ENCODE measurements around the gene STOM.
"Not testable (repeated sequence)": the region's sequence is repeated elsewhere in the genome, so short reads cannot be mapped to it uniquely, and the experiment has no call there.

STOM gene

DNA sequence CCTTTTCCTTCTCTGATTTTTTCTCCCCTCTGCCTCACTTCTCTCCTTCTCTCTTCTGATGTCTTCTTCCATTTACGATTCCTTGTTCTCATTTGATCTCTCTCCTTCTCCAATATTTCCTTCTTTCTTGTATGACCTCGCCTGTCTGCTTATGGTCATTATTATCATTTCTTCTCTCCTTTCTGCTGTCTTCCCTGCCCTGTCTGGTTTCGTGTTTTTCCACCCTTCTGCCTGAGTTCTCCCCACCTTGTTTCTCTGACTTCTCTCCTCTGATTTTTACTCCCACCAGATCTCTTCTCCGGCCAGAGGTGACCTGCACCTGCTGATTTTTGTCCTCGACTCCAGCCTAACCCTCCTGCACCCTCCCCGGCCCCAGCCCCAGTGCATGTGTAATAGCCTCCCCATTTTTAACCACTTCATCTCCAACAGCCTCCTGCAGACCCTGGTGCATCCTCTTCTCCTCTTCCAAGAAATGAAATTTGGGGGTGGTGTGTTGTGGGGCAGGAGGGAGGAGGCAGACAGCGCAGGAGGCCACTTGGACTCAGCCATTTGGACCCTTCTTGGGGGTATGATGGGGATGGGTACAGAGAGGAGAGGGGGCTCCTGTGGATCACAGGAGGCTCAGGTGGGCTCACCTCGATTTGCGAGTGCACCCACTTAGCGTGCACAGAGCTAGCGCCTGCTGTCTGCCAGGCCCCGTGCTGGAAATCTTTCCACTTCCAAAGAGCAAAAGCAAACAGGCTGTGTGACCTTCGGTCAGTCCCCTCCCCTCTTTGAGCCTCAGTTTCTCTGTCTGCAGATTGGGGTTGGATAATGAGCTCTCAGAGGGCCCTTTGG, 69.5 kb downstream of the STOM start:
- no peak for DNase-seq (ENCODE audit: low read depth)

DNA sequence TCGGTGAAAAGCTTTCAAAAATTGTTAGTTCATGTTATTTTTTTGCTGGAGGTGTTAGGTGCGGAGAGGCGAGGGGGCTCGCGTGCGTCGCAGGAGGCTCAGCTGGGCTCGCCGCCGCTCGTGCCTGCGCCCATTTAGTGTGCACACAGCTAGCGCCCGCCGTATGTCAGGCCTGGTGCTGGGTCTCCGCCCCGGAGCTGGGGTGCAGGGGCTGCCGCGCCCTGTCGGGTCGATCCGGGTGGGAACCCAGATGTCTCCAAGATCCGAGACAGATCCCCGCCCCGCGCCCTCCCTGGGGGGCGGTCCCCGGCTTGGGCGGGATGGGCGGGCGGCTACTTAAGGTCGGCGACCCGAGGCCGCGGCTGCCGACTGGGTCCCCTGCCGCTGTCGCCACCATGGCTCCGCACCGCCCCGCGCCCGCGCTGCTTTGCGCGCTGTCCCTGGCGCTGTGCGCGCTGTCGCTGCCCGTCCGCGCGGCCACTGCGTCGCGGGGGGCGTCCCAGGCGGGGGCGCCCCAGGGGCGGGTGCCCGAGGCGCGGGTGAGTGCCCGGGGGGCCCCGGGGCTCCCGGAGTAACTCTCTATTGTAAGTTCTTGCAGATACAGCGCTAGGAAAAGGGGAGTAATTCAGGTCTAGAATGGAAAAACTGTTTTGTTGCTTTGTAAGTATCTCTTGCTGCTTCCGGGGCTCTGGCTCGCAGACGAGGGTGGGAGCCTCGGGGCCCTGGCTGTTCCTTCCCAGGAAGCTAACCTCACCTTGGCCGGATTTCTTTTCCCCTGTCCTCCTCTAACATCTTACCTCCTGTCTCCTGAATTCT, 70.4 kb downstream of the STOM start:
- DNase-seq (ENCODE audit: low read depth) = peak; percentile 41

DNA sequence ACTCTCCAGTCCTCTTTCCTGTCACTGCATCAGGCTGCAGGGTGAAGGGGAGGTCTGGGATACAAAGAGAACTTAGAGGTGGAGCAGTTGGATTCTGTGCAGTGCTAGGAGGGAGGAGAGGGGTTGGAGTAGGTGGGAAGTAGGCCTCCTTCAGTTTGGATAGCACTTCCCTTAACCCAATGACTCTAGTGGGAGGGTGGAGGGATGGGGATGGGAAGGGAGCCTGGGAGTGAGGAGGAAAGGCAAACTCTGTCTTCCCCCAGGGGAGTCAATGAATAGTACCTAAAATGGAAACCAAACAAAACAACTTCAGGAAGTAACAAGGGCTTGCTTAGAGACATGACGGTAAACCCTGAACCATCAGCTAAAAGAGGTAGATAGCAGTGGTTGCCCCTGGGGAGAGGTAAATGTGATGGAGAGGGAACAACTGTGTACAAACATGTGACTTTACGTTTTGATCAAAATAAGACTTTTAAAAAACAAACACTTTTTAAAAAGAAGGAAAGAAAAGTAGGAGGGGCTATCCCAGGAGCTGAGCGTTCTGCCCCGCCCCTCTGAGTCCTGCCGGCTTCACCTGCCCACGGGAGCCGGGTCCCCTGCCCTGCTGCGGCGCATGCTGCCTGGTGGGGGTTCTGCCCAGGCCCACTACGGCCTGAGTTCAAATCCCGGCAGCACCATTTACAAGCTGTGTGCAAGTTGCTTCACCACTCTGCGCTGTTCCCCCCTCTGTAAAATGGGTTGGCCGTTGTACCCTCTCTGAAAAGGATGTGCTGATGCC, 71.2 kb downstream of the STOM start:
- DNase-seq (ENCODE audit: low read depth) = no peak

DNA sequence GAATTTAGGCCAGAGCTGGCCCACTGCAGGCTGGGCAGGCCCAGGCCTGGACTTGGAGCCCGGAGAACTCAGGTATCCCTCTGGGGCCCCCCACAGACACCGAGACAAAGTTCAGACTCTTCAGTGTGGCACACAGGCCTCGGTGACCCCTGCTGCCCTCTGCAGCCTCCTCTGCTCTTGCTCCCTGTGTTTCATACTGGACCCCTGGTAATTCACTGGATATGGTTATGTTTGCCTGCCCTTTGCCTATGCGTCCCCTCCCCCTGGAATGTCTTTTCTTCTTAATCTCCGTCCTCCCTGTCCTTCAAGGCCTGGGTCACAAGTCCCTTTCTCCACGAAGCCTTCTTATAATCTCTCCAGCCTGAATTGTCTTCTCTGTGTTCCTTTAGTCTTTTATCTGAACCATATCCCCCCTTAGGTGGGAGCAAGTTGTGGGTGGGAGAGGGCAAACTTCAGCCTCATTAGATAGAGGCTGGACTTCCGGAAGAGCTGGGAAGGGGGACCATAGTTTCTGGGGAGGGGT, 72.0 kb downstream of the STOM start:
- no peak for DNase-seq (ENCODE audit: low read depth)

DNA sequence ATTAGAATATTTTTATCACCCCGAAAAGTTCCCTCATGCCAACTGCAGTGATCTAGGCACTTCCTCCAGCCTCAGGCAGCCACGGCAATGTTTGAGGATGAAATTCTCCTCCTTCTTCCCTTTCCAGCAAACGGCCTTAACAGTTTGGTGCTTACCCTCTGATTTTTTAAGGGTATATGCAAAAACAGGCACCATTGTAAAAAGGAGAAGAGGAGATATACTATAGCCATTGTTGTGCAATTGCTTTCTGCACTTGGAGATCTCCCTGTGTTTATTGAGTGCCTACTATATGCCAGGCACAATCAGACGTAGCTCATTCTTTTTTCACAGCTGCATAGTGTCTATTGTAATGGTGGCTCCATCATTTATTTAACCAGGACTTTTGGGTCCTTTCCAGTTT, 72.7 kb downstream of the STOM start:
- no peak for DNase-seq (ENCODE audit: low read depth)

DNA sequence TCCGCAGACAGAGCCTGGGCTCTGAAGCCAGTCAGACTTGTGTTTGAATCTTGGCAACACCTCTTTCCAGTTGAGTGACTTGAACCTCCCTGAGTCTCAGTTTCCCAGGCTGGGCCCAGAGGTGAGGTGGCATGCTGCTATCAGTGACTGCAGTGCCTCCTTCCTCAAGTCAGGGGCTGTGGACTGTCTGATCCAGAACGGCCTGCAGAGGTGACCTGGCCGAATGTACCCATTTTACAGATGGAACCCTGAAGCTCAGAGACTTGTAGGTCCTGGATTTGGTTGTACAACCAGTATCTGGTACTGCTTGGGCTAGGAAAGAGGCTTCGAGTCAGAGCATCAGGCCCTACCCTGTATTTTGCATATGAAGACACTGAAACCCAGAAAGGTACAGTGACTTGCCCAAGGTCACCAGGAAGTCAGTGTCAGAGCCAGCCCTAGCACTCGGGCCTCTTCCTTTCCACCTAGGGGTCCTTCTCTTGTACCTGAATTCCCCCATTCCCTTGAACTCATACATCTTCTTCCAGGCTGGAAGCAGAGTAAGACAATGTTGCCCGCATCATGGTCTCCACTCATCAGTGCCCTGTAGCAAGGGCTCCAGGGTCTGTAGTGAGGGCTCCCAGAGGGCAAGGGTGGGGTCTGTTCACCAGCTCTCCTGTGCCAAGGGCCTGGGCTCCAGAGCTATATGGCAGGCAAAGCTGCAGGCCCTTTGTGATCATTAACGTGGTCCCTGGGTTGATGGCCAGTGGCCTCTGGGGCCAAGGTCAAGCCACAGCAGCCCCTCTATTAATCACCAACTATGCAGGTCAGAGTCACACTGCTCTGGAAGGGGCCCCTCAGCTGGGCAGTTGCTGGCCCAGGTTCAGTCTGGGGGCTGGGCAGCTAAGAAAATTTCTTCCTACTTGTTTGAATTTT, 73.6 kb downstream of the STOM start:
- DNase-seq (ENCODE audit: low read depth) = no peak

DNA sequence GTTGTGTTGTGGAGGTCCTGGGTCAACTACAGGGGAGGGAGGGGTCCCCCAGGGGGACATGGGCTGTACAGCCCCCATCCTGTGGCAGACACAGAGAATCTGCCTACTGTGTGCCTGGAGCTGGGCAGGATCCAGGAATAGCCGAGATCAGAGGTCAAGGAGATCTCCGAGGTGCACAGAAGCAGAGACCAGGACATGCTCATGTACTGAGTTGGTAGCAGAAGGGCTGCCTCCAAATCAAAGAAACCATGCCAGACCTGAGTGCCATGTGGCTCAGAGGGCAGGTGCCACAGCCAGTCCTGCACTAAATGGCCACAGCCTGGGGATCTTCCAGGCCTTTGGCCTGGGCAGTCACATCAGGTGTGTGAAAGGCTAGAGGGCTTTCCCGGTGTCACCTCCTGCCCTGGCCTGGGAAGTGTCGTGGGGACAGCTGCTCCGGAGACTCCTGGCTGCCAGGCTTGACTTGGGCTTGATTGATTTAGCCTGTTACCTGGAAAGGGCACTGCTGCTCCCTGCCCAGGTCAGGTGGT, 74.3 kb downstream of the STOM start:
- no peak for DNase-seq (ENCODE audit: low read depth)

DNA sequence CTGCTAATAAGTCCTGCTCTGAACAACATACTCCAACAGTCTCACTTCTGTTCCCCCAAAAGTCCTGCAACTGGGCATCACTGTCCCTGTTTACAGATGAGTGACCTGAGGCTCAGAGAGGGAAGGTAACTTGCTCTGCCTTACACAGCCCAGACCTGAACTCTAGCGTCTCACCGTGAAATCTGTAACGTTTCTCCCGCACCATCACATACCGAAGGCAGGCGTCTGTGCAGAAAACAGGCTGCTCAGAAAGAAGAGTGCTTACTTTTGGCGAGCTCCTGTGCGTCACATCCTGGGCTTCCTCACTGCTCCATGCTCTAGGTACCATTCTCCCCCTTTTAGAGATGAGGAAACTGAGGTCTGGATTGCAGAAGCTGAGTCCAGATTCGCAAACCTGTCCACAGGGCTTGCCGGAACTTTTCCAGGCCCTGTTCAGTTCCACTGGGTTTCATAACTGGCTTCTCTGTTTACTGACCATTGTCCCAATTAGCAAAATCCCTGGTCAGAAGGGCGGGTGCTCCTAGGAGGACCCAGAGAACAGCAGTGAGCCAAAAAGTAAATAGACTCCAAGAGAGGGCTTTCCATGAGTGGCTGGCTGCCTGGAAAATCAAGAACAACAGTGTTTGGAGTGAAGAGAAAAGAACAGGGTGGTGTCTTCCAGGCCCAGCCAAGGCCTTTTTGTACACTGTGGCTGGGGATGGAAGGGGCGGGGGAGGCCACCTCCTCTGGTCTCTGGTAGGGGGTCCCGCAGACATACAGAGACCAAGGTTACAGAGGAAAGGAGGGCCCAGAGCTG, 75.0 kb downstream of the STOM start:
- DNase-seq (ENCODE audit: low read depth) = no peak

DNA sequence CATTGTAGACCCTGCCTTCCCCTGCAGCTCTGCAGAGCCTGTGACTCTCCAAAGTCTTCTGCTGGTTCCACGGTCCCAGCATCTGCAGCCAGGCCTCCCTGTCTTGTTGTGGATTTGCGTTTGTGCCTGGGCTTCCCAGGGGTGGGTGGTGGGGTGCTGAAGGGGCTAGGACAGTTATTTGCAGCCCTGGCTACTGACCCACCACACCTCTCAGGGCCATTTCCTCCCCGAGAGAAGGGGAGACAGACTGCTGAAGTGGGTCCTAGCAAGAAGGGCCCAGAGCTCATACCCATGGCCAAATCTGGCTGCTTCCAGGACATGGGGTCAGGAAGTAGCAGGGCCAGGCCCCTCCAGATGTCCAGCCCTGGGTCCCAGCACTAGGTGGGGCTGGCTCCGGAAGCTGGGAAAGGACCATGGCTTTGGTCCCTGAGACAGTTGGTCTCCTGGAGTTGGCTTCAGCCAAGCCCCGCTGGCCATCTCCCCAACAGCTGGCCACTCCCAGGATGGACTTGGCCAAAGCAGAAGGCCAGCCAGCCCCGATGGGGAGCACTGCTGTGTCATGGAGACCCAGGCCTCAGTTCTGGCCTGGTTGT, 75.8 kb downstream of the STOM start:
- no peak for DNase-seq (ENCODE audit: low read depth)

DNA sequence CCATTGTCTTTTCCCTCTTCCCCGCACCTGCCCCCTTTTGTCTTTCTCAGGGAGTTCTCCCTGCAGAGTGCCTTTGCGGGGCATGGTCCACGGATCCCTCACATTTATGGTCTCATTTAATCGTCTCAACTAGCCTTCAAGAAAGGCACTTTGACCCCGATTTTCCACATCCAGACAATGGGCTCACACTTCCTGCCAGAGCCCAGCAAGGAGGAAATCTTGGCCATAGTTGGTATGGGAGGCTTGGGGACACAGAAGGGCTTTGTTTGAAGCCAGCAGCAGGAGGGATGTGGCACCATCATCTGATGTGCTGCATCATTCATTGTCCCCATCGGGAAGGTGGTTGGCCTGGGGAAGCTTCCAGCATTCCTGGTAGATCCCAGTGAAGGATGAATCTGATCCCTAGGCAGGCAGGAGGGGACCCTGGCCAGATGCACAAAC, 77.2 kb downstream of the STOM start:
- no peak for DNase-seq (ENCODE audit: low read depth)

DNA sequence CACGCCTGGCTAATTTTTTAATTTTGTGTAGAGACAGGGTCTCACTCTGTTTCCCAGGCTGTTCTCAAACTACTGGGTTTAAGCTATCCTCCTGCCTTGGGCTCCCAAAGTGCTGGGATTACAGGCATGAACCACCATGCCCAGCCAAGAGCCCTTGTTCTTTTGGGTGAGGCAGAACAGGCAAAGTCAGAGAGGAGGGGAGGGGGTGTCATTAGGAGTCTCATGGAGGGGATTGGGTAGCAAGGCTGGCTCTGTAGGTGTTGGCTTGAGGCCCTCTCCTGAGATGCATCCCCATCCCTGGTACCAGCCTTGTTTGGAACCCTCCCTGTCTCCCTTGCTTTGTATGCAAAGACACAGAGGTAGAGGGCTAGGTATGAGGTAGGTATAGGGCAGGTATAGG, 78.0 kb downstream of the STOM start:
- no peak for DNase-seq (ENCODE audit: low read depth)

DNA sequence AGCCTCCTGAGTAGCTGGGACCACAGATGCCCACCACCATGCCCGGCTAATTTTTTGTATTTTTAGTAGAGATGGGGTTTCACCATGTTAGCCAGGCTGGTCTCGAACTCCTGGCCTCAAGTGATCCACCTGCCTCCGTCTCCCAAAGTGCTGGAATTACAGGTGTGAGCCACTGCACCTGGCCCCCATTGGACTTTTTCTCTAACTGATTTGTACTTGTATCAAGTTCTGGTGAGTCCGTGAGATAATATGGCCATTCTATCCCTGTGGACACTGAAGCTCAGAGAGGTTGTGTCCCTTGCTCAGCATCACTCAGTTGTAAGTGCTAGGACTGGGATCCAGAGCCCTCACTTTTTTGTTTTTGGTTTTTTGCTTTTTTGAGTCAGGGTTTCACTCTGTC, 78.5 kb downstream of the STOM start:
- DNase-seq (ENCODE audit: low read depth) = not testable (repeated sequence)

DNA sequence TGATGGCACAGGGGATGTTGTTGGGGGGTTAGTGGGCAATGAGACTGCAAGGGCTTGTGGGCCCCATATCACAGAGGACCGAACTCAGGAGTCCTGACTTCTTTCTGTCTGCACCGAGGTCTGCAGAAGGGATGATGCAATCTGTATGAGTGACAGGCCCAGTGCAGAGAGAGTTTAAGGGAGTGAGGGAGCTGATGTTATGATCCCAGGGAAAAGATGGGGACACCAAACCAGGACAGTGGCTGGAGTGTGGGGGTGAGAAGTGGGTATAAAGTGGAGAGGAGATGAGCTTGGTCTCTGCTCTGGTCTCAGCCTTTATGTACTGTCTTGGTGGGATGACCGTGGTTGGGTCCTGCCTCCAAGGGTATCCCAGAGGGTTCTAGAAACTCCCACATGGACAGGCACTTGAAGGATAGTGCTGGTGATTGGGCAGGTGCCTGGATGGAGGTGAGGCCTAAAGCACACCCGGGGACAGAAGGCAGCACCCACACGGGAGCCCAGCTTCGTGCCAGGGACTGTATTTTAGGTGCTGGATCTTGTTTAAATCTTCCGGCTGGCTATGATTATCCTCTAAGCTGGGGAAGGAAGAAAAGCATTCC, 80.2 kb downstream of the STOM start:
- DNase-seq (ENCODE audit: low read depth) = no peak

DNA sequence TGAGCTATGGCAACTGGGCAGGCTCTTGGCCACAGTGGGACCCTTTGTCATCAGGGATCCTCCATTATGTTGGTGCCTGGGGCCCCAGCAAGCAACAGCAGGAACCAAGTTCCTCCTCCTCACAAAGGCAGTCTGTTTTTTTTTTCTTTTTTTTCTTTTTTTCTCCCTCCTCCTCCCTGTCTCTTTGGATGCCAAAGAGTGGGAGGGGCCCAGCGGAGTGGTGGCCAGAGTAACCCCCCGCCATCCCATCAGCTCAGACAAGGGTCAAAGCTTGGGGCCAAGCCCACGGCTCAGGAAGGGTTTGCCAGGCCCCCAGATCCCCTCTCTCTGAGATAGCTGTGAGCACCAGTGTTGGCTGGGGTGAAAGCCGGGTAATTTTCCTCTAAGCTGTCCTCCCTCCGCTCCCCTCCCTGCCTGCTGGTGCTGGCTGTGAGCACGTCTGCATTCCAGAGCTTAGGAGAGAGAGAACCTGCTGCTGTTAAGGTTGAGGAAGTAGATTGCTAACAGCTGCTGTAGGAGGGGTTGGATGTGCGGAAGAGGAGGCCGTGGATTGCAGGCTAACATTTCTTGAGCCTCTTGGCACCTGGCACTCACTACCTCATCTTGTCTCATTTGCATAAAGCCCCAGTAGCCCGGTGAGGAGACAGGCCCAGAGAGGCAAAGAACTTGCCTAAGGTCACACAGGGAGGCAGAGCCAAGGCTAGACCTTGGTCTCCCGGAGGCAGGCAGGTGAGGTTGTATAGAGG, 80.9 kb downstream of the STOM start:
- peak; percentile 13 for DNase-seq (ENCODE audit: low read depth)

All from ELR (cell line).